Trophoblast cell (in vitro differentiated cells and primary cell): Measurements from ENCODE around the gene SLC27A5. TPM values are rescaled to one million over a fixed set of nuclear protein-coding genes. Genes with fewer than 3 reads are reported as not detected.
A peak's percentile ranks its signal among the peaks of the same experiment; 100 is the strongest.

Experiments used
- DNase-seq, 2 donors: peaks; one replicate each; pipeline ENCODE4 v3.0.0-alpha.2; 2016
- H2AFZ ChIP-seq: 2 replicates; pipeline ENCODE4 v1.6.1; 2013; ENCODE audit warnings: low read length, moderate library complexity, mild to moderate bottlenecking; ENCODE audit not compliant: insufficient read depth, poor library complexity
- H2AK5ac ChIP-seq: 2 replicates; pipeline ENCODE4 v1.6.1; 2013; ENCODE audit warnings: mild to moderate bottlenecking, low read length
- H2BK120ac ChIP-seq: 2 replicates; pipeline ENCODE4 v1.6.1; 2013; ENCODE audit warnings: low read length, mild to moderate bottlenecking, moderate library complexity; ENCODE audit not compliant: insufficient read depth, poor library complexity
- H2BK12ac ChIP-seq: 2 replicates; pipeline ENCODE4 v1.6.1; 2013; ENCODE audit warnings: mild to moderate bottlenecking, low read length, moderate library complexity
- H2BK5ac ChIP-seq: 2 replicates; pipeline ENCODE4 v1.6.1; 2013; ENCODE audit warnings: low read length, low read depth, moderate library complexity, mild to moderate bottlenecking; ENCODE audit not compliant: poor library complexity
- H3K14ac ChIP-seq: 2 replicates; pipeline ENCODE4 v1.6.1; 2013; ENCODE audit warnings: mild to moderate bottlenecking, low read length
- H3K18ac ChIP-seq: 2 replicates; pipeline ENCODE4 v1.6.1; 2013; ENCODE audit warnings: mild to moderate bottlenecking, low read length
- H3K23ac ChIP-seq: 2 replicates; pipeline ENCODE4 v1.6.1; 2013; ENCODE audit warnings: low read length
- H3K27ac ChIP-seq: 2 replicates; pipeline ENCODE4 v1.5.1; 2013; ENCODE audit warnings: low read depth, mild to moderate bottlenecking, inconsistent platforms, low read length, moderate library complexity
- H3K27me3 ChIP-seq: 2 replicates; pipeline ENCODE4 v1.6.1; 2013; ENCODE audit warnings: inconsistent platforms, mild to moderate bottlenecking, low read length, moderate library complexity; ENCODE audit not compliant: insufficient read depth
- H3K36me3 ChIP-seq, 2 experiments: 1 replicate in 1 of 2; 2 replicates in 1 of 2; pipeline ENCODE4 v1.6.1; 2013; ENCODE audit warnings: low read length in 2 of 2, mild to moderate bottlenecking in 2 of 2, moderate library complexity in 1 of 2; ENCODE audit not compliant: insufficient read depth in 2 of 2, control insufficient read depth in 1 of 2
- H3K4ac ChIP-seq: 2 replicates; pipeline ENCODE4 v1.6.1; 2013; ENCODE audit warnings: low read depth, mild to moderate bottlenecking, low read length, moderate library complexity
- H3K4me1 ChIP-seq, 2 experiments: 1 replicate in 1 of 2; 2 replicates in 1 of 2; pipeline ENCODE4 v1.6.1; 2013; ENCODE audit warnings: low read length in 2 of 2, mild to moderate bottlenecking in 2 of 2, moderate library complexity in 1 of 2; ENCODE audit not compliant: insufficient read depth in 2 of 2, control insufficient read depth in 1 of 2
- H3K4me2 ChIP-seq: 2 replicates; pipeline ENCODE4 v1.6.1; 2013; ENCODE audit warnings: inconsistent platforms, mild to moderate bottlenecking, low read length, moderate library complexity
- H3K4me3 ChIP-seq: 2 replicates; pipeline ENCODE4 v1.5.1; 2013; ENCODE audit warnings: mild to moderate bottlenecking, low read depth, low read length, inconsistent platforms
- H3K79me1 ChIP-seq: one replicate; pipeline ENCODE4 v1.6.1; 2013; ENCODE audit warnings: low read length
- H3K79me2 ChIP-seq: 2 replicates; pipeline ENCODE4 v1.6.1; 2013; ENCODE audit warnings: low read length, mild to moderate bottlenecking; ENCODE audit not compliant: control insufficient read depth, insufficient read depth, poor library complexity
- H3K9ac ChIP-seq: 2 replicates; pipeline ENCODE4 v1.6.1; 2013; ENCODE audit warnings: mild to moderate bottlenecking, low read length
- H3K9me3 ChIP-seq: 2 replicates; pipeline ENCODE4 v1.6.1; 2013; ENCODE audit warnings: low read depth, mild to moderate bottlenecking, control low read depth, inconsistent platforms, low read length; ENCODE audit not compliant: insufficient read depth
- H4K12ac ChIP-seq: 2 replicates; pipeline ENCODE4 v1.6.1; 2013; ENCODE audit warnings: low read depth, mild to moderate bottlenecking, low read length, moderate library complexity
- H4K8ac ChIP-seq: 2 replicates; pipeline ENCODE4 v1.6.1; 2013; ENCODE audit warnings: low read depth, mild to moderate bottlenecking, low read length, moderate library complexity
- H4K91ac ChIP-seq: one replicate; pipeline ENCODE4 v1.6.1; 2013; ENCODE audit warnings: low read depth, mild to moderate bottlenecking, low read length, moderate library complexity
- WGBS: extraction: QIAGEN DNeasy Blood & Tissue Kit; methylation state at CpG from one replicate; pipeline ENCODE4 v1.1.7; 2013; ENCODE audit warnings: missing lambda C conversion rate; ENCODE audit not compliant: insufficient read length, insufficient coverage; ENCODE audit errors: extremely low coverage; 5-methylcytosine and 5-hydroxymethylcytosine counted together
- polyA plus RNA-seq: library from polyadenylated mRNA; stranded (reverse); fragments of 200-250 nt; gene quantifications from 2 replicates; pipeline ENCODE4 v1.2.3, GENCODE V29; 2013

The SLC27A5 gene
- polyA plus RNA-seq: 4.0 and 4.6 TPM in 2 replicates

GRCh38 chr19:58511353-58512208, at the start of gene SLC27A5:
Gene SLC27A5 (minus strand): TSS chr19:58511992. CDS start chr19:58511955, 37 bp downstream.
- Histone ChIP-seq H4K91ac (no peak within 1 kb of the TSS), H3K18ac (no peak within 1 kb of the TSS), H3K14ac (no peak within 1 kb of the TSS), H3K79me1 (peaks cover 2% of the 10 kb centered on the region), H3K4me3 (peak within 1 kb of the TSS; percentile 21), H3K27me3 (no peaks in the 10 kb centered on the region), H2BK12ac (no peak within 1 kb of the TSS), H4K8ac (no peak within 1 kb of the TSS), H2AFZ (no peak within 1 kb of the TSS), H3K27ac (no peak within 1 kb of the TSS), H3K4me2 (no peak within 1 kb of the TSS), H3K4ac (no peak within 1 kb of the TSS), H3K36me3 (peaks cover 17 to 19% of the 10 kb centered on the region in 2 experiments), H3K4me1 (peaks cover 5 to 7% of the 10 kb centered on the region in 2 experiments), H4K12ac (no peak within 1 kb of the TSS), H2BK120ac (no peak within 1 kb of the TSS), H3K23ac (no peak within 1 kb of the TSS), H2BK5ac (no peak within 1 kb of the TSS), H3K79me2 (peaks cover 4% of the 10 kb centered on the region), H2AK5ac (no peak within 1 kb of the TSS), H3K9me3 (no peaks in the 10 kb centered on the region), H3K9ac (no peak within 1 kb of the TSS)
- WGBS: no CpG with 5 or more reads among the region's 25 CpGs
- DNase-seq: no peak

- Histone ChIP-seq H2AK5ac (no peak overlapping the region), H2BK12ac (no peak overlapping the region), H3K79me1 (peaks cover 18% of the 10 kb centered on the region), H3K18ac (no peak overlapping the region), H3K4ac (no peak overlapping the region), H2BK5ac (no peak overlapping the region), H3K4me3 (no peak overlapping the region), H3K23ac (no peak overlapping the region), H4K91ac (no peak overlapping the region), H2BK120ac (no peak overlapping the region), H3K4me2 (no peak overlapping the region), H4K8ac (no peak overlapping the region), H3K27ac (no peak overlapping the region), H3K36me3 (peaks cover 14 to 16% of the 10 kb centered on the region in 2 experiments), H3K9ac (no peak overlapping the region), H3K4me1 (peaks cover 22 to 30% of the 10 kb centered on the region in 2 experiments), H3K27me3 (peaks cover 17% of the 10 kb centered on the region), H3K79me2 (peaks cover 19% of the 10 kb centered on the region), H2AFZ (no peak overlapping the region), H3K14ac (no peak overlapping the region), H4K12ac (no peak overlapping the region), H3K9me3 (peaks cover 16% of the 10 kb centered on the region)
- DNase-seq: no peak
These were observed 49.1 kb upstream of the SLC27A5 start for GRCh38 chr19:58560921-58561320.

GRCh38 chr19:58560007-58560887, 48.5 kb upstream of the SLC27A5 start:
- Histone ChIP-seq H4K12ac (peak overlapping the region; percentile 26), H3K4ac (no peak overlapping the region), H2BK12ac (no peak overlapping the region), H3K9me3 (peaks cover 16% of the 10 kb centered on the region), H2BK120ac (no peak overlapping the region), H3K9ac (peak overlapping the region; percentile 75), H2AFZ (peak overlapping the region; percentile 33), H3K79me1 (peaks cover 18% of the 10 kb centered on the region), H3K4me2 (peak overlapping the region; percentile 92), H3K79me2 (peaks cover 19% of the 10 kb centered on the region), H4K91ac (peak overlapping the region; percentile 56), H3K27ac (no peak overlapping the region), H3K27me3 (peaks cover 17% of the 10 kb centered on the region), H3K4me1 (peaks cover 22 to 34% of the 10 kb centered on the region in 2 experiments), H3K23ac (no peak overlapping the region), H2AK5ac (peak overlapping the region; percentile 36), H3K4me3 (peak overlapping the region; percentile 65), H3K36me3 (peaks cover 20 to 21% of the 10 kb centered on the region in 2 experiments), H3K18ac (no peak overlapping the region), H2BK5ac (no peak overlapping the region), H3K14ac (peak overlapping the region; percentile 33), H4K8ac (peak overlapping the region; percentile 96)
- WGBS: no CpG with 5 or more reads among the region's 8 CpGs
- DNase-seq: no peak

GRCh38 chr19:58559275-58560006, 47.6 kb upstream of the SLC27A5 start:
- no CpG with 5 or more reads among the region's 33 CpGs for whole genome bisulfite sequencing
- Histone ChIP-seq H3K23ac (no peak overlapping the region), H3K4me2 (peak overlapping the region; percentile 92), H4K8ac (peak overlapping the region; percentile 96), H3K4me3 (peak overlapping the region; percentile 83), H3K79me2 (peaks cover 22% of the 10 kb centered on the region), H3K18ac (peak overlapping the region; percentile 36), H4K91ac (peak overlapping the region; percentile 96), H3K4me1 (peaks cover 22 to 38% of the 10 kb centered on the region in 2 experiments), H2BK5ac (peak overlapping the region; percentile 84), H4K12ac (peak overlapping the region; percentile 26), H3K27ac (peak overlapping the region; percentile 92), H2AK5ac (peak overlapping the region; percentile 36), H2AFZ (peak overlapping the region; percentile 62), H3K36me3 (peaks cover 20 to 21% of the 10 kb centered on the region in 2 experiments), H3K79me1 (peaks cover 24% of the 10 kb centered on the region), H3K27me3 (peaks cover 17% of the 10 kb centered on the region), H2BK120ac (peak overlapping the region; percentile 87), H3K4ac (peak overlapping the region; percentile 78), H3K9me3 (peaks cover 16% of the 10 kb centered on the region), H3K14ac (peak overlapping the region; percentile 93), H3K9ac (peak overlapping the region; percentile 96), H2BK12ac (no peak overlapping the region)
- peak; percentile 75 to 82 for DNase-seq
